Heart left ventricle (tissue), 13 donors: ENCODE measurements around the gene AGER.

ENCODE experiments used
- CTCF ChIP-seq, 12 donors: fragments of 200-600 bp; sonication (generic) in 4 of 12; IDR thresholded peaks; one replicate each; pipeline versions ENCODE4 v1.5.0 to v1.8.0; 2018 to 2022; ENCODE audit warnings: antibody characterized with exemption in 12 of 12, mild to moderate bottlenecking in 5 of 12
- POLR2A ChIP-seq, 2 donors: fragments of 450-650 bp; IDR thresholded peaks; one replicate each; pipeline ENCODE4 v1.6.1; 2017; ENCODE audit warnings: antibody characterized with exemption in 2 of 2, mild to moderate bottlenecking in 2 of 2, moderate library complexity in 2 of 2
- donor health status: ischemic (EF 13 %, LVEDD 7.1; RV severe dilation, severe dysfunction).
- donor health status: DM: no; HTN: yes; CAD: no.
- donor health status: DM: no; HTN: no; CAD: no.
- donor health status: ischemic (EF 25% LVEDD 6.9; RV normal size, moderate dysfunction).
- donor health status: ischemic (EF 25% LVEDD 5.7; RV mildly dilated, moderate dysfunction).
- donor health status: ischemic (EF 35%, LVEDD 5.7; RV mildly dilated, moderate dysfunction).
- donor health status: nonischemic (EF 11% LVEDD 7.7; RV severe dilation, severe dysfunction).
- donor health status: DM: yes; HTN: yes; CAD: no.
- donor health status: PGD.
- donor health status: ischemic (EF 29% LVEDD 5.4; RV normal size, mild dysfunction).
- donor health status: nonischemic (EF 23%, LVEDD 6.1; RV moderate dilation, normal function).

GRCh38 chr6:32176476-32177182 is 7.4 kb downstream of the AGER start:
- no peak for TF ChIP-seq CTCF (IDR thresholded peaks at IDR 0.05)
- no peak for TF ChIP-seq POLR2A (IDR thresholded peaks at IDR 0.05)
